ENCODE data around the gene IL36B. TPM values are rescaled to one million over a fixed set of nuclear protein-coding genes. Genes with fewer than 3 reads are reported as not detected.

The IL36B gene
- total and polyA plus RNA-seq, 2 donors (not counting 1 experiment from before 2014, with no cell fraction given): not detected

- Mint-ChIP-seq H3K27me3 (peaks cover 43% of the 10 kb centered on the region), H3K4me3 (no peak overlapping the region), H3K27ac (no peak overlapping the region), H3K9me3 (ENCODE audit: insufficient read depth) (peaks cover 16% of the 10 kb centered on the region), H3K4me1 (no peaks in the 10 kb centered on the region)
- H3K9me3 ChIP-seq (ENCODE audit: control extremely low read depth in 1 of 3, control insufficient read depth in 2 of 3, insufficient read depth in 1 of 3, low read length in 2 of 3): peaks cover 1 to 17% (median 10%) of the 10 kb centered on the region in 3 donors
- no peak overlapping the region for H3K27ac ChIP-seq (ENCODE audit: low read length in 2 of 2)
- intact Hi-C loops (cut with micrococcal nuclease): no loop called here
- H4K20me1 ChIP-seq (ENCODE audit: control insufficient read depth, insufficient read depth, low read length, poor library complexity, severe bottlenecking): no peaks in the 10 kb centered on the region
- no peak for TF ChIP-seq EZH2 (IDR thresholded peaks at IDR 0.05; ENCODE audit: borderline replicate concordance, insufficient read depth, low read depth, low read length, poor library complexity, severe bottlenecking)
- TF ChIP-seq, protein P1, sequence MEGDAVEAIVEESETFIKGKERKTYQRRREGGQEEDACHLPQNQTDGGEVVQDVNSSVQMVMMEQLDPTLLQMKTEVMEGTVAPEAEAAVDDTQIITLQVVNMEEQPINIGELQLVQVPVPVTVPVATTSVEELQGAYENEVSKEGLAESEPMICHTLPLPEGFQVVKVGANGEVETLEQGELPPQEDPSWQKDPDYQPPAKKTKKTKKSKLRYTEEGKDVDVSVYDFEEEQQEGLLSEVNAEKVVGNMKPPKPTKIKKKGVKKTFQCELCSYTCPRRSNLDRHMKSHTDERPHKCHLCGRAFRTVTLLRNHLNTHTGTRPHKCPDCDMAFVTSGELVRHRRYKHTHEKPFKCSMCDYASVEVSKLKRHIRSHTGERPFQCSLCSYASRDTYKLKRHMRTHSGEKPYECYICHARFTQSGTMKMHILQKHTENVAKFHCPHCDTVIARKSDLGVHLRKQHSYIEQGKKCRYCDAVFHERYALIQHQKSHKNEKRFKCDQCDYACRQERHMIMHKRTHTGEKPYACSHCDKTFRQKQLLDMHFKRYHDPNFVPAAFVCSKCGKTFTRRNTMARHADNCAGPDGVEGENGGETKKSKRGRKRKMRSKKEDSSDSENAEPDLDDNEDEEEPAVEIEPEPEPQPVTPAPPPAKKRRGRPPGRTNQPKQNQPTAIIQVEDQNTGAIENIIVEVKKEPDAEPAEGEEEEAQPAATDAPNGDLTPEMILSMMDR (IDR thresholded peaks at IDR 0.05): no peak
- no CpG with 5 or more reads among the region's 1 CpG for WGBS (ENCODE audit: insufficient coverage)
- no peak overlapping the region for H2AFZ ChIP-seq (ENCODE audit: insufficient read depth, low read depth, low read length, poor library complexity, severe bottlenecking)
- no peak overlapping the region for H3K4me3 ChIP-seq (ENCODE audit: control extremely low read depth in 1 of 5, extremely low read depth in 1 of 5, insufficient read depth in 1 of 5, low read depth in 2 of 5, low read length in 4 of 5)
- no peak overlapping the region for H3K4me2 ChIP-seq (replicated peaks; ENCODE audit: low read depth, low read length, poor library complexity, severe bottlenecking)
- peaks cover 0 to 3% (median 0%) of the 10 kb centered on the region in 4 experiments for H3K27me3 ChIP-seq (replicated peaks in 1 of 4; ENCODE audit: control extremely low read depth in 1 of 4, control insufficient read depth in 3 of 4, insufficient read depth in 4 of 4, low read length in 3 of 4)
- no peaks in the 10 kb centered on the region for H3K4me1 ChIP-seq (ENCODE audit: control insufficient read depth in 2 of 2, insufficient read depth in 2 of 2, low read length in 2 of 2)
- H3K36me3 ChIP-seq (replicated peaks in 1 of 2; ENCODE audit: control extremely low read depth in 1 of 2, control insufficient read depth in 1 of 2, extremely low read depth in 1 of 2, insufficient read depth in 2 of 2, low read length in 1 of 2): no peaks in the 10 kb centered on the region
- POLR2A ChIA-PET: no interaction called here
- no peaks in the 10 kb centered on the region for H3K79me2 ChIP-seq (ENCODE audit: control insufficient read depth, insufficient read depth, low read length)
- no peak overlapping the region for H3K9ac ChIP-seq (ENCODE audit: low read length)
- DNase-seq (no peak), ATAC-seq (ENCODE audit: low read depth) (no peak)
- CTCF ChIA-PET: no interaction called here
Measured at GRCh38 chr2:112997151-112997550, 55.5 kb downstream of the IL36B start.

DNA sequence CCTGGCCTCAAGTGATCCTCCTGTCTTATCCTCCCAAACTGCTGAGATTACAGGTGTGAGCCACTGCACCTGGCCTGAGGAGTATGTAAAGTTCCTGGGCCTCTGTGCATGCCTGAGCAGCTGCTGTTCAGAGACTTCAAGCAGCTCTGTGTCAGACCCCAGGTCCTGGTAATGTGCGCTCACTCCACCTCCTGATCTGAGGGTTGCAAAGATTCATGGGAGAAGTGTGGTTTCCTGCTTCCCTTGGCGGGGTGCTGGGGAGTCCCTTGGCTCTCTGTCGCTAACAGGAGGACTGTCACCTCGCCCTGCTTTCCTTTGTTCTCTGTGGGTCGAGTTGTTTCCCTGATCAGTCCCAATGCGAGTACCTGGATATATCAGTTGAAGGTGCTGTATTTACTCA lies 56.0 kb downstream of the IL36B start:
- no peak overlapping the region for H3K4me3 ChIP-seq (ENCODE audit: control extremely low read depth in 1 of 5, extremely low read depth in 1 of 5, insufficient read depth in 1 of 5, low read depth in 2 of 5, low read length in 4 of 5)
- CTCF ChIA-PET: no interaction called here

More for the DNA sequence above, 56.0 kb downstream of the IL36B start:
- ATAC-seq (ENCODE audit: low read depth) (no peak), DNase-seq (no peak)
- WGBS (ENCODE audit: insufficient coverage): 40% methylated on average over 3 of the region's 6 CpGs
- H3K4me1 Mint-ChIP-seq: no peaks in the 10 kb centered on the region
- no peak for TF ChIP-seq EZH2 (IDR thresholded peaks at IDR 0.05; ENCODE audit: borderline replicate concordance, insufficient read depth, low read depth, low read length, poor library complexity, severe bottlenecking)
- TF ChIP-seq, protein P1 (IDR thresholded peaks at IDR 0.05): no peak
- H3K36me3 ChIP-seq (replicated peaks in 1 of 2; ENCODE audit: control extremely low read depth in 1 of 2, control insufficient read depth in 1 of 2, extremely low read depth in 1 of 2, insufficient read depth in 2 of 2, low read length in 1 of 2): no peaks in the 10 kb centered on the region
- no peaks in the 10 kb centered on the region for H4K20me1 ChIP-seq (ENCODE audit: control insufficient read depth, insufficient read depth, low read length, poor library complexity, severe bottlenecking)
- H3K9me3 ChIP-seq (ENCODE audit: control extremely low read depth in 1 of 3, control insufficient read depth in 2 of 3, insufficient read depth in 1 of 3, low read length in 2 of 3): peaks cover 4 to 21% (median 10%) of the 10 kb centered on the region in 3 donors
- H3K27ac ChIP-seq (ENCODE audit: low read length in 2 of 2): no peak overlapping the region
- H3K79me2 ChIP-seq (ENCODE audit: control insufficient read depth, insufficient read depth, low read length): no peaks in the 10 kb centered on the region
- no peaks in the 10 kb centered on the region for H3K4me1 ChIP-seq (ENCODE audit: control insufficient read depth in 2 of 2, insufficient read depth in 2 of 2, low read length in 2 of 2)
- intact Hi-C loops (cut with micrococcal nuclease): no loop called here
- H3K9ac ChIP-seq (ENCODE audit: low read length): no peak overlapping the region
- peaks cover 42% of the 10 kb centered on the region for H3K27me3 Mint-ChIP-seq
- H3K9me3 Mint-ChIP-seq (ENCODE audit: insufficient read depth): peaks cover 18% of the 10 kb centered on the region
- no peak overlapping the region for H2AFZ ChIP-seq (ENCODE audit: insufficient read depth, low read depth, low read length, poor library complexity, severe bottlenecking)
- POLR2A ChIA-PET: no interaction called here
- no peak overlapping the region for H3K4me3 Mint-ChIP-seq
- H3K4me2 ChIP-seq (replicated peaks; ENCODE audit: low read depth, low read length, poor library complexity, severe bottlenecking): no peak overlapping the region
- H3K27ac Mint-ChIP-seq: no peak overlapping the region
- H3K27me3 ChIP-seq (replicated peaks in 1 of 4; ENCODE audit: control extremely low read depth in 1 of 4, control insufficient read depth in 3 of 4, insufficient read depth in 4 of 4, low read length in 3 of 4): peaks cover 0 to 3% (median 0%) of the 10 kb centered on the region in 4 experiments
